ENCODE measurements around the gene PTPN14.

DNA sequence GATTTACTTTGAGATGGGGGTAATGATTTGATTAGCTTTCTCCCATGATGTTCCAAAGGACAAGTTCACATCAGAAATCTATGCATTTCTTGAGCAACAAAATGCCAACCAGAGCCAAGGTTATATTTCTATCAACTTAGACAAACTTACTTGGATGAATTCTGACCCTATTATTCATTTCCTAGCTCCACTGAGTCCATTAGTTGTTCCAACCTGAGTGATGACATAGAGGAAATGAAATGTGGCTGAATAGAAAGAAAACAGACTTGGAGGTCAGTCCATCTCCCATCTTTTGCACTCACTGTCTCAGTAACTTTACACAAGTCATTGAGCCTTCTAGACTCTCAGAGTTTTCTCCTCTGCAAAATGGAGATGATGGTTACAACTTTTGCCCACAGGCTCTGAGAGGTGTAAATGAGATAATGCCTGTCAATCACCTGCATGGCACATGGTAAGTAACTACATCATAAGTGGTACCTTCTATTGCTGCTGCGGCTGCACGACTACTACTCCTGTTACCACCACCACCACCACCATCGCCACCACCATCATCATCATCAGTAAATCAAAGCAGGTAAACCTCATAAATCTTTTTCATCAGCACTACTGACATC is 98.2 kb downstream of the PTPN14 start:
- TF ChIP-seq CTCF (IDR thresholded peaks at IDR 0.05) (no peak), POLR2AphosphoS5 (IDR thresholded peaks at IDR 0.05) (no peak), POLR2A (IDR thresholded peaks at IDR 0.05) (no peak)

Data from transverse colon (tissue), 4 donors.